Measurements from ENCODE around the gene RABL2A.
"Not testable (repeated sequence)": the region's sequence is repeated elsewhere in the genome, so short reads cannot be mapped to it uniquely, and the experiment has no call there.

- TF ChIP-seq CTCF (IDR thresholded peaks at IDR 0.05 in 4 of 5, conservative IDR thresholded peaks at IDR 0.05 in 1 of 5); POLR2A (IDR thresholded peaks at IDR 0.05): not testable (repeated sequence)
These were observed 63.8 kb downstream of the RABL2A start for GRCh38 chr2:113690871-113691270.

Data from gastrocnemius medialis (tissue), 4 donors.